T follicular helper cell (primary cell): ENCODE results near the gene CLCN4.
A peak's percentile ranks its signal among the peaks of the same experiment; 100 is the strongest.

Experiments used
- DNase-seq: peaks from one replicate; pipeline ENCODE4 v3.0.0-alpha.2; 2020; ENCODE audit warnings: low read depth

The CLCN4 gene

DNA sequence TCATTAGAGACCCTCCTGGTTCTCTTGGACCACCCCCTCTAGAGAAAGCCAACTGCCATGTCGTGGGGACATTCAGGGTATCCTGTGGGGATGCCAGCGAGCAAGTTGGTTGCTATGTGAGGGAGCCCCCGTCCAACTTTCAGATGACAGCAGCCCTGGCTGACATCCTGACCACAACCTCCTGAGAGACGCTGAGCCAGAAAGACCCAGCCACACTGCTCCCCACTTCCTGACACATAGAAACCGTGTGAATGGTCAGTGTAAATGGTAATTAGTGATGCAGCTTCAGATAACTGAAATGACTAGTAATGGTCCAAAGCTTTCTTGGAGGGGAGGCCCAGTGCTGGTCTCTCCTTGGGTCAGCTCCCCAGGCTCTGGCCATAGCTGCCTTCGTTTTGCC, 10.8 kb downstream of the CLCN4 start:
- DNase-seq = no peak

DNA sequence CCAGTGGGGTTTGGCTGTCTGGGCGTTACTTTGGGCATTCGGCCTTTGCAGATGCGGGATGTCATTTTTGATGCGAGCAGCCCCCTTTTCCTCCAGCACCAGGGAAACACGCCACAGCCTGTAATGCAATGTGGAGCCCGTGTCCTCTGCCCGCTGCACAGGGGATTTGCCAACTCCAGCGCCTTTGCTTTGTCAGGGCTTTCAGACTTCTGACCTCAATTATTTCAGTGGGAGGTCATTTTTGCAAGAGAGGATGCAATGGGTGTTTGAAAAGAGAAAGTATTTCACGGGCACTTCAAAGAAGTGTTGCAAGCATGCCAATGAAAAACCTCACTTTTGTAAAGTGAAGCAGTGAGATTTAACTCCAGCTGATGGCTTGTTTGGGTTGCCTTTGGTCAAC, 11.5 kb downstream of the CLCN4 start:
- DNase-seq = no peak

DNA sequence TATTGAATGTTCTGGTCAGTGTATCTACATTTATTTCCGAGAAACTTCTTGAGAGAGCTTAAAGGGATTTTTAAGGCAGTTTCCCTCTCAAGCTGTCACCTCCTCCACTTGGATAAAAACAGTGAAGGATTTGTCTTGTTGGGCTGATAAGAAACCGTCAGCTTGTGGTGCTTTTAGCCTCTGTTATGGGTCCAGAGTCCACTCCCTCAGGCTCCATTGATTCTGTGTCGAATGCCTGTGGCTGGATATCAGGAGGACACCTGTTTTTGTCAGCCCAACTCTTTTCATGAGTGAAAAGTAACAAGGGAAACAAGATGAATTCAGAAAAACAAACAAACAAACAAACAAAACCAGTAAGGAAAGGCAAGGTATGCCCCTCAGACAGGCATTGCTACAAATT, 12.4 kb downstream of the CLCN4 start:
- DNase-seq = no peak

DNA sequence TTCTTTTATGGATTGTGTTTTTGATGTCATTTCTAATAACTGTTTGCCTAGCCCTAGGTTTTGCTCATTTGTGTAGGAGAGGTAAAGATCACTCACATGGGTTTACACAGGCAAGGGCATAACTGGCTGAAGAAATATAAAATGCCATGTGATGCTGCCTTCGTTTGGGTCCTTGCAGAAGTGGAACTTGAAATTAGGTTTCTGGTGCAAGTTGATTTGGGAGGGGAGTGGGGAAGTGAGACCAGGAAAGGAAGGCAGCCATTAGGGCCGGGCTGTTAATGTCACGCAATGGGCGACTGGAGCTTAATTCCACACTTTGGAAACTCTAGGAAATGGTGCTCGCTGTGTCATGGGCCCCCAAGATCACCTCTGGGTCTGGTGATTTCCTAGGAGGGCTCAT, 14.5 kb downstream of the CLCN4 start:
- no peak for DNase-seq

DNA sequence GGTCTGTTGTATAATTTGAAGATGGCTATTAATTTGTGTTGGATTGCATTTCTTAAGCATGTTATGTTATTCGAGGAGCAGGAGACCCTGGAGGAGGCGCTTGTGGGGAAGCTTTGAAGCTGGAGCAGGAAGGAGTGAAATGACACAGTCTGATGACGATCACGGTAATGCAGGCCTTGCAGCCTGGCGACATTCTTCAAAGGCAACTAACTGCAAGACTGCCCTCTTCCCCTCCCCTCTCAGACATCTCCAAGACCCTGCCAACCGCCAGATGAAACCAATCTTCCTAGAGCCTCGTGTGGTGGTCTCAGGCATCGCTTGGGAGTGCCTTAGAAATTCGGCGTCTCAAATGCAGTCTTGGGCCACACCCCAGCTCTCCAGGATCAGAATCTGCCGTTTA, 16.1 kb downstream of the CLCN4 start:
- DNase-seq = no peak

DNA sequence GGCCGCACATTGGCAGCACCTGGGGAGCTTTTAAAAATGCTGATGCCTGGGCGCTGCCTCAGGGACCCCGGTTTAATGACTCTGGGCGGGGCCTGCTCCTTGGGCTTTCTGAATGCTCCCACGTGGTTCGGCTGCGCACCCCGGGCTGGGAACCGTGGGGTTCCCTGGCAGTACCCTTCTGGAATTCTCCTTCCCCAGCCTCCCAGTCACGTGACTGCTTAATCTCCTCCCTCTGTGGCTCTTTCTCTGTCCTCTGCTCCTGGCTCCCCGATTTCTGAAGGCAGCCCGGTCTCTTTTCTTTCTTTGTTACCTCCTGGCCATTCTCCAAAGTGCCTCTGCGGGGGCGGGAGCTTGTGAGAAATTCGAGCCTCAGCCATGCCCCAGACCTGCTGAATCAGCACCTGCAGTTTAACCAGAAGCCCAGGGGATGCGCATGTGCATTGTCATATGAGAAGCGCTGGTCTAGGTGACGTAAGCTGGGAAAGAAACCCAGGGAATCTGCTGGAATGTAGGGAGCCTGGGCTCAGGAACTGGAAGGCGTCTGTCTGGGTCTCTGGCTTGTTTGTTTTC, 16.6 kb downstream of the CLCN4 start:
- DNase-seq = no peak

DNA sequence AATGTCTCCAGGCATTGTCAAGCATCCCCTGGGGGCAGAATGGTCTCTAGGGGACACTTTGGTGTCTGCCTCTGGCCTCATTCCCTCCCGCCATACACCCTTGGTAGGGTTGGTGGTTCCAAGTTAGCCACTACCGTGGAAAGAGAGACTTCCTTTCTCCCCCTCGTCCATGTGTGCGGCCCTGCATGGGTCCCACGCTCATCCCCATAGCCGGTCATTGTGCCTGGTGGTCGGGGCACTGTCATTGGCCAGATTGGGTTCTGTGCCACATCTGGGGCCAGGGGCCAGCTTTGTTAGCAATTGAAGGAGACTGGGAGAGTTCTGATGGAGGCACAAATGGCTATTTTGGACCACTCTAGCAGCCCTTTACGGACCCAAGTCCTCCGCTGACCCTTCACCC, 17.3 kb downstream of the CLCN4 start:
- no peak for DNase-seq

DNA sequence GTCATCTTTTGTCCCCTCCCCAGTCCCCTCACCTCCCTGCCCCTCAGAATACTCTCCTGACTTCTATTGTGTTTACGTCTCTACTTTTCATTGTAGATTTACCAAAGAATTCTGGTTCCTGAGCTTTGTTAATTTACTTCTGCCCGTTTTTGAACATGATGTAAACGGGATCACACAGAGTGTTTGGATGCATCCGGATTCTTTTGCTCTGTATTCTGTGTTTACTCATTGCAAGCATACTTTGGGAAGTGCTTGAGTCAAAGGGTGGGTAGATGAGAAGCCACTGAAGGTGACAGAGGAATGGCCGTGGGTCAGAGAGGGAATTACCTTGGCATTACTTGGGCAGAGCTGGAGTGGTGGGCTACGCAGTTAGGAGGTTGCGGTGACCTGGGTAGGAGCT, 18.0 kb downstream of the CLCN4 start:
- DNase-seq = no peak

DNA sequence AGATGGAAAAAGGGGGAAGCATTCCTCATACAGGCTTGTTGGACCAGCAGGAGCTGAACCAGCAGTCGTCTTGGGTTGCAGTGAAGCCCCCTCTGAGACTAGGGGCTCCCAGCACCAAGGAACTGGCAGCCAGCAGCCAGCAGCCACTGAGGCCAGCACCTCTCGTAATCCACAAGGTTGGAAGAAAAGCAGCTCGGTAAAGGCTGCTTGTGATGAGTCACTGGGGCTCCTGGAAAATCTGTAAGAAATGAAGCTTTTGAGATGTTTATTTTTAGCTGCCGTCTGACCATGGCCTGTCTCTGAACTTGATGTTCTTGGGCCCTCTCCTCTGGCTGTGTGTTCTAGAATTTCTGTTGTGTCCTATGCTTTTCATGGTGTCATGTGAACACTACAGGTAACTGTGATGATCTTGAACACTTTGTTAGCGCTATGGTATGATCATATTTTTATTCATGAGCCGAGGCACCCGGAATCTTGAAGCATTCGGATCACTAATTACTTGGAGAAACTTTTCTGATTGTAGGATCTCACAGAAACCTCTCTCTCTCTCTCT, 18.6 kb downstream of the CLCN4 start:
- no peak for DNase-seq

DNA sequence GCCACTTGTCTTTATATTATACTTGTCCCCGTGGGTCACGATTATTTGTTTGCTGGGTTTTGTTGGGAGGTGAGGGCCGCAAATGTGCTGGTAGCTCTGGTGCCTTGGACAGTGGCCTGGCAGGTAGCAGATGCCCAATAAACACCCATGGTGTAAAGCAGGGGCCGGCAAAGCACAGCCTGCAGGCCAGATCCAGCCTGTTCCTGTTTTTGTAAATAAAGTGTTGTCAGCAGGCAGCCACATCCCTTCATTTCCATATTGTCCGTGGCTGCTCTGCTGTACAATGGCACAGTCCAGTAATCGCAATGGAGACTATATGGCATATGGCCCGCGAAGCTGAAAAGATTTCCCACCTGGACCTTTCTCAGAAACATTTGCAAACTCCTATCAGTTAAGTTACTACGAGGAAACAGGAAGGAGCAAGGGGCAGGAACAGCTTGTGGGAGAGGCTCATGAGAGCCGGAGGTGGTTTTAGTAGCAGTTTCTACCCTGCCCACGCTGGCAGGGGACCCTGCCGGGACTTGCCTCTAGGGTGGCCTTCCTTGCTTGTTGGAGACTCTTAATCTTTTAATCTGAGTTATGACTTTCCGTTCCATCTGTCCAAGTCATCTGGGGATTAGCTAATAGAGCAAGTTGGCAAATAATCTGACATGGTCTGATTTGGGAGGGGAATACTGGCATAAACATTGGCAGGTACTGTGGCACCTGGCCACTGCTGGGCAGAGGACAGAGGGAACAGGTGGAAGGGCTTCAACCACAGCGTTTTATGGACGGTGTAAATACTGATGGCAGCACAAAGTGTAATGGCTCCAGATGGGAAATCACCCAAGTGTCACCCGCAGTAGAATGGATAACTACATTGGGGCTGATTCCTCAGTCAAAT, 19.6 kb downstream of the CLCN4 start:
- DNase-seq = no peak

DNA sequence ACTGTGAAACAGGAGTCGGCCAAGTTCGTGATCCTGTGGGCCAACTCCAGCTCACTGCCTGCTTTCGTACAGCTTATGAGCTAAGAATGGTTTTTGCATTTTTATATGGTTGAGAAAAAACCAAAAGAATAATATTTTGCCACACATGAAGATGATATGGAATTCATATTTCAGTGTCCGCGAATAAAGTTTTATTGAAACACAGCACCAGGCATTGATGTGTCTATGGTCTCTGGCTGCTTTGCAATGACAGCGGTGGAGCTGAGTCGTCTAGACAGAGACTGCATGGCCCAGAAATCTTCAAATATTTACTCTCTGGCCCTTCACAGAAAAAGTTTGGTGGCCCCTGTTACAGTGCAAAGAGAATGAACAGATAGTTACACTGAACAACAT, 20.2 kb downstream of the CLCN4 start:
- DNase-seq = no peak

DNA sequence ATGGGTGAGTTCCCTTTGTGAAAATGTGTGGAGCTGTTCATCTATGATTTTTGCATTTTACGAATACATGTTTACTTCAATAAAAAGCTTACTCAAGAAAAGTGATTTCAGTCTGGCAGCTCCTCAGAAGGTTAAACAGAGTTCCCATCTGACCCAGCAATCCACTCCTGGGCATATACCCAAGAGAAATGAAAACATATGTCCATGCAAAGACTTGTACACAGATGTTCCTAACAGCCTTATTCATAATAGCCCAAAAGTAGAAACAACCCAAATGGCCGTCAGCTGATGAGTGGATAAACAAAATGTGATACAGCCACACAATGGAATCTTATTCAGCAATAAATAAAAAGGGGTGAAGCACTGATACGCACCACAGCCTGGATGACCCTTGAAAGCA, 20.8 kb downstream of the CLCN4 start:
- DNase-seq = no peak

DNA sequence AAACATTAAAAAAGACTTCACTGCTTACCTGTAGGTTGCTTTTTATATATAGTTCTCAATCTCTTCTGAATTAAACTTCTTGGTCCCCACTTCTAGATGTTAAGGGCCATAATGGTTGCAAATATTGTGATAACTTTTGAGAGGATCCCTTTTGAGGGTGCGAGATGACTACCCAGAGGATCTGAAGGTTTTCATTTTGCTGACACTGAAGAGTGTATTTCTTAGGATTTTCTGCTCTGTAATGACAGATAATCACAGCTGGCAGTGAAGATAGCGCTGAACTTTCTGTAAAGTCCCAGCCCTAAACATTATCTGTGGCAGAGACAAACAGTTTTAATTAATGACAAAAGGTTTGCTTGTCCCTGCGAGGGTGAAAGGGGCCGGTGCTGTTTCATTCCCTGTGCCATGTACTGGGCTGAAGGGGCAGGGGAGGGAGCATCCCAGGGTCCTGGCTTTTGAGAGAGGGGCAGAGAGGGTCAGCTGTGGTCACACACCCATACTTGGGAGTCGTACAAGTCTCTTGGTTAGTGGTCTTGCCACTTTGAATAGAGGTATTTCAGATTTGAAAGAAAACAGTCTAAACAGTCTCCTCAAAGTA, 22.2 kb downstream of the CLCN4 start:
- no peak for DNase-seq

DNA sequence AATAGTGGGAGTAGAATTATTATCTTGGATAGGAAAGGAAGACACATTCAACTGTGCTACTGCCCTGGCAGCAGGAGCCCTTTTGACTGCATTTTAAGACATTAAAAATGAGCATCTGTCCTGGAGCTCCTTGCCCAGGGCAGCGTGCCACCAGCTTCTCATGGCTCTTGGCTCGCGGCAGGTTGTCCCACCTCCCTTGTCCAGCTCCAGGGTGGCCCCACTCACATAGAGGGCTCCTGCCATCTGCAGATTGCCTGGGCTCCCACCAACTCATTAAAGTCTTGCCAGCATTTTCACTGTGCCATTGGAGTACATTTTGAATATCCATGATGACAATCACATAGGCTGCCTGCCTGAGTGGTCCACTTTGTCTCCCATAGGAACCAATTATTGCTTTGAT, 27.0 kb downstream of the CLCN4 start:
- DNase-seq = no peak

DNA sequence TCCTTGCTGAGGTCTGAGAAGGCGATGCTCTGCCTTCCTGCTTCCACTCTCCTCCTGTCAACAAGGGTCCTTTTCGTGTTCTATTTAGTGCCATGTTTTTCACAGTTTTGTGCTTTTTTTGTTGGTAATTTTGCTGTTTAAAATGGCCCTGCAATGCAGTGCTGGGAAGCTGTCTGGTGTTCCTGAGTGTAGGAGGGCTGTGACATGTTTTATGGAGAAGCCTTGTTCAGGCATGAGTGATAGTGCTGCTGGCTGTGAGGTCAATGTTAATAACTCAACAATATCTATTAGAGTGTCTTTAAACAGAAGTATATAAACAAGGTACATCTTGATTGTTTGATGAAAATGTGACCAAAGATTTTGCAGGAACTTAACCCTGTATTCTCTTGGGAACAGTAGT, 27.6 kb downstream of the CLCN4 start:
- DNase-seq = no peak

DNA sequence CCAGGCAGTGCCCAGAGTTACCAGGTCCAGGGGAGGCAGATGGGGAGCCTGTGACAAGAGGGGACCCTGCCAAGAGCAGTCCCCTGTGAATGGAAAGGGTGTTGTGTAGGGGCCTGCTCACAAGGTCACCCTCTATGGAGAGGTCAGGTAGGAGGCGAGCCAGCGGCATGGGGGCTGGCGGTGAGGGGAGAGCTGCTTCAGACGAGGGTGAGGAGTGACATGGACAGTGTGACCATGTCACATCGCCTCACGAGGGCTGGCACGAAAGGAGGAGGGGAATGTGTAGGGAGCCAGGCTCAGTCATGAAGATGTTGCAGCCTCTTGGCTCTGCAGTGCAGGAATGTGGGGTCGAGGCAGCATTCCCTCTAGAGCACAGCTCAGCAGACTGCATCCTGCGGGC, 29.6 kb downstream of the CLCN4 start:
- DNase-seq = no peak

DNA sequence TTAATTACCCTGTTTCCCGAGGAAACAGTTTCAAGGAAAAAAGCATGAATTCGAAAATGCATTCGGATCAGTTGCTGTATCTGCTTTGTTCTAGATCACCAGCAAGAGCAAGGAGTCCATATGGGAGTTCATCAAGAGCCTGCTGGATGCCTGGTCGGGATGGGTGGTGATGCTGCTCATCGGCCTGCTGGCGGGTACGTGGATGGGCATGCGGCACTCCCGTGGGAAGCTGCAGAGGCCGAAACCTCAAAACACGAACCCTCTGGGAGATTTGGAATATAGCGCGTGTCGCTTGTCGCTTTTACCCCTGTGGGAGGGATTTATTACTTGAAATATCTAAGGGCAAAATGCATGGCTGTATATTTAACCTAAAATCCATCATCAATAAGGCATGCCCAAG, 30.6 kb downstream of the CLCN4 start:
- DNase-seq = no peak

DNA sequence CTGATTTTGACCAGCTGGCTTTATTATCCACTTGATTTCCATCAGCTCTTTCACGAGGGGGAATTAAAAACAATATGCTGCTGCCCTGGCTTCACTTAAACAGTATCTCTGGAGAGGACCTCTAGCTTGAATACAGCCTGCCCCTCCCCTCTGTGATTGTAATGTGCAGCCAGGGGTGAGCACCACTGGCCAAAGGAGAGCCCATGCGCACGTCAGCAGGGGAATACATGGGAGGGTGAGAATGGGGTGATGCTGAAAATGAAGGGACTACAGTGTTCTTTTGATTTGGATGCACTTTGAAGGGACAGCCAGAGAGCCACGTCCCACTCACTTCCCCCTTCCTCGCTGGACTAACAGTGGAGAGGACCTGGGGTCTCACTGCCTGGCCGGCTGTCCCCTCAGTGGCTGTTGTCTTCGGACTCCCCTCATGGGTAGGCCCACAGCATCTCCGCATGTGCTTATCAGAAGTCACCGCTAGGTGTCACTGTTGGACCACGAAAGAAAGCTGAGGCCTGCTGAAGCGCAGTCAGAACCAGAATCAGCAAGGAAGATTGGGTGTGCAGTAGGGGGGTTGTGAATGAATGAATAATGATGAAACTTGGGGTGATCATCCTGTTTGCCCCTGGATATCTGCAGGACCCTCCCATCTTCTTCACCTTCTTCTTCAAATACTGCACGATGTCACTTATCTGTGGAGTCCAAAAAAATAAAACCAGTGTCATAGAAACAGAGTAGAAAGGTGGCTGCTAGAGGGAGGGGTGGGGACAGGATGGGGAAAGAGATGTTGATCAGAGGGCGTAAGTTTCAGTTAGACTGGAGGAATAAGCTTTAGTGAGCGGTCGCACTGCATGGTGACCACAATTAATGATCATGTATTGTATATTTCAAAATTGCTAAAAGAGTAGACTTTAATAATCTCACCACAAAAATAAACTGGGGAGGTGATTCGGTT, 32.8 kb downstream of the CLCN4 start:
- peak; percentile 67 for DNase-seq

DNA sequence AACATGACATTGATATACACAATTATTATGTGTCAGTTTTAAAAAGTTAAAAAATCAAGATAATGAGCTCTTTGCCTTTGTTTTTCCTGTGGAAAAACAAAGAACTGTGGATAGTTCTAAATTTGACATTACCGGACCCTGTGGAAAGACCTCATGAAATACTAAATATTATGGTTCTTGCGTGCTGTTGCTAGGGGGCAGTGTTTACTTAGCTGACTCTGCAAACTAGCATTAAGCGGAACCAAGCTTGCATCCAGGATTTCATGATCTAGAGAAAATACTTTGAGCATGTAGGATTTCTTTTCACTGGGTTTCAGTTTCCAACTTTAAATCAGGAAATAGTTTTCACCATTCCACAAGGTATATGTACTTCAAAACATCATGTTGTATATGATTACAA, 33.6 kb downstream of the CLCN4 start:
- DNase-seq = no peak

DNA sequence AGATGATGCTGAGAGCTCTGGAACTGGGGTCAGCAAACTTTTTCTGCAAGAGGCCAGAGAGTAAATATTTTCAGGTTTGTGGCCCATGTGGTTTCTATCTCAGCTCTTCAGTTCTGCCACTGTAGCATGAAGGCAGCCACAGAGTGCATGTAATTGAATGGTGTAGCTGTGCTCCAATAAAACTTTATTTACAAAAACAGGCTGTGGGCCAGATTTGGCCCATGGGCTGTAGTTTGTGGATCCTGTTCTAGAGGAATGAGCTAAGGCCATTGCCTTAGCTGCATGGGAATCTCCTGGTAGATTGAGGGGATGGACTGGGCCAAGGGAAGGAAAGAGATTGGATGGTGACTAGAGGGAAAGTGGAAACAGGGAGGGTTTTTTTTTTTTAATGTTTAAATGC, 36.8 kb downstream of the CLCN4 start:
- no peak for DNase-seq

DNA sequence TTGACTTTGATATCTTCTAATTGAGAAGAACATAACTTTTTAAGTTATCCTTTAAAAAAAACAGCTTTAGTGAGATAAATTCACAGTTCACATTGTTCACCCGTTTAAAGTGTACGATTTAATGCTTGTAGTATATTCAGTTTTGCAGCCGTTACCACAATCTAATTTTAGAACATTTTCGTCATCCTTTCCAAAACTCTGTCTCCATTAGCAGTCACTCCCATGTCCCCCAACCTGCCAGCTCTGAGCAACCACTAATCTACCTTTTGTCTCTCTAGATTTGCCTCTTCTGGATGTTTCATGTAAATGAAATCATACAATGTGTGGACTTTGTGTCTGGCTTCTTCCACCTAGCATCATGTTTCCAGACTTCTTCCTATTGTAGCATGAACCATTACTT, 38.6 kb downstream of the CLCN4 start:
- no peak for DNase-seq

DNA sequence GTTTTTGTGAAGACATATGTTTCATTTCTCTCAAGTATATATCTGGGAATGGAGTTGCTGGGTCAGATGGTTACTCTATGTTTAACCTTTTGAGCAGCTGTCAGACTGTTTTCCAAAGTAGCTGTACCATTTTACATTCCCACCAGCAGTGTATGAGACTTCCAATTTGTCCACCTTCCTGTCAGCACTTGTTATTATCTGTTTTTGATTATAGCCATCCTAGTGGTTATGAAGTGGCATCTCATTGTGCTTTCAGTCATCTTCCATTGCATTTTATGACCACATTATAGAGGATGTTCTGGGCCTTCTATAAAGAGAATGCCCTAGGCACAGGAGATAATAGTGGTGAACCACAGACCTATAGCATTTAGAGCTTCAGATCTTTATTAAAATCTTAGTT, 39.2 kb downstream of the CLCN4 start:
- no peak for DNase-seq
